ENCODE results near the gene PRKCH.

PRKCH gene

DNA sequence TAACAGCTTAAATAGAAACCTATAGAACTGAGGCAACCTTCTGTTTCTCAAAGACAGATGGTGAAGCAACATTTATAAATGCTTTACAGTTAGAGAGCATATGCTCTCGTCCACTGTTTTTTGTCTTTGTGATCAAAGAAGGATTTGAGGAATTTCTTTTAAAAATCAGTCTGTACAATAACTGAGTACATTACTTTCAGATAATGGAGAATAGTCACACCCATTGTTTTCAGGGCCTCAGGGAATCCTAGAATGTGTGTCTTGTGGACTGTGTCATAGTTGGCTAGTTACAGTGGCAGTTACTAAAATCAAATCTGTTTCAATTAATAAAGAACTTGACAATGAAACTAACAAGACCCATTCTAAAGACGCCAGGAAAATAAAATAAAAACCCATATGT, 107.9 kb downstream of the PRKCH start:
- no peaks in the 10 kb centered on the region for H4K20me1 ChIP-seq (ENCODE audit: low read depth, low read length)
- no peaks in the 10 kb centered on the region for H3K27me3 ChIP-seq (ENCODE audit: low read length)
- H2AFZ ChIP-seq (ENCODE audit: low read depth, low read length, severe bottlenecking): no peak overlapping the region
- H3K27ac ChIP-seq (ENCODE audit: low read depth, low read length): no peak overlapping the region
- no peaks in the 10 kb centered on the region for H3F3A ChIP-seq (ENCODE audit: insufficient read depth)
- no peak overlapping the region for H3K4me2 ChIP-seq (ENCODE audit: low read depth, low read length, poor library complexity, severe bottlenecking)
- no peak overlapping the region for H3K9ac ChIP-seq (ENCODE audit: low read length)
- no peaks in the 10 kb centered on the region for H3K79me2 ChIP-seq (ENCODE audit: insufficient read depth, low read length)
- no peak overlapping the region for H3K4me3 ChIP-seq (ENCODE audit: insufficient read depth, low read length, poor library complexity, severe bottlenecking)
- H3K9me2 ChIP-seq (replicated peaks; ENCODE audit: insufficient read depth, low read length): no peaks in the 10 kb centered on the region
- H3K36me3 ChIP-seq (ENCODE audit: low read length): no peaks in the 10 kb centered on the region
- H3K9me3 ChIP-seq (ENCODE audit: insufficient read depth, low read length): no peaks in the 10 kb centered on the region
- TF ChIP-seq EZH2phosphoT487 (conservative IDR thresholded peaks at IDR 0.05; ENCODE audit: low read length): no peak

DNA sequence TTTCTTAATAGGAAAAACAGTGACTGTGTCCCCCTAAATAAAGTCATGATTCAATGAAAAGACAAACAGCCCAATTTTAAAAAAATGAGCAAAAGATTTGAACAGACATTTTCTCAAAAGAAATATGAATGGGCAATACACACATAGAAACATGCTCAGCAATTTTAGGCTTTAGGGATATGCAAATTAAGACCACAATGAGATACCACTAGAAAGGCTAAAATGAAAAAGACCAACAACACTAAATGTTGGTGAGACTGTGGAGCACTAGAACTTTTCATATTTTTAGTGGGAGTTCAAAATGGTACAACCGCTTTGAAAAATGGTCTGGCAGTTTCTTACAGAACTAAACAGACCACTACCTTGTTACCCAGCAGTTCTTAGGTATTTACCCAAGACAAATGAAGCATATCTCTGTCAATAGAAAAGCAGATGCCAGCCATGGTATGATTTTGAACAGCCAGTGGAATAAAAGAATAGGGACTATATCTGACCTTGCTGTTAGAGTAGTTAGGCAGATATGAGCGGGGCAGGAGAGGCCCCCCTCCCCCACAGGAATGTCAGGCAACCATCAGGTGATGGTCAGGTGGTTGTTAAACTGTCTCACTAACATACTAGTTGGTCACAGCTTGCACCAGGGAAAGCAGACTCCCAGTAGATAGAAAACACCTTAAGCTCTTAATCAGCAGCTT, 108.8 kb downstream of the PRKCH start:
- H3K9me2 ChIP-seq (replicated peaks; ENCODE audit: insufficient read depth, low read length): no peaks in the 10 kb centered on the region
- H3K4me3 ChIP-seq (ENCODE audit: insufficient read depth, low read length, poor library complexity, severe bottlenecking): no peak overlapping the region
- H4K20me1 ChIP-seq (ENCODE audit: low read depth, low read length): no peaks in the 10 kb centered on the region
- TF ChIP-seq, protein P1, sequence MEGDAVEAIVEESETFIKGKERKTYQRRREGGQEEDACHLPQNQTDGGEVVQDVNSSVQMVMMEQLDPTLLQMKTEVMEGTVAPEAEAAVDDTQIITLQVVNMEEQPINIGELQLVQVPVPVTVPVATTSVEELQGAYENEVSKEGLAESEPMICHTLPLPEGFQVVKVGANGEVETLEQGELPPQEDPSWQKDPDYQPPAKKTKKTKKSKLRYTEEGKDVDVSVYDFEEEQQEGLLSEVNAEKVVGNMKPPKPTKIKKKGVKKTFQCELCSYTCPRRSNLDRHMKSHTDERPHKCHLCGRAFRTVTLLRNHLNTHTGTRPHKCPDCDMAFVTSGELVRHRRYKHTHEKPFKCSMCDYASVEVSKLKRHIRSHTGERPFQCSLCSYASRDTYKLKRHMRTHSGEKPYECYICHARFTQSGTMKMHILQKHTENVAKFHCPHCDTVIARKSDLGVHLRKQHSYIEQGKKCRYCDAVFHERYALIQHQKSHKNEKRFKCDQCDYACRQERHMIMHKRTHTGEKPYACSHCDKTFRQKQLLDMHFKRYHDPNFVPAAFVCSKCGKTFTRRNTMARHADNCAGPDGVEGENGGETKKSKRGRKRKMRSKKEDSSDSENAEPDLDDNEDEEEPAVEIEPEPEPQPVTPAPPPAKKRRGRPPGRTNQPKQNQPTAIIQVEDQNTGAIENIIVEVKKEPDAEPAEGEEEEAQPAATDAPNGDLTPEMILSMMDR (IDR thresholded peaks at IDR 0.05; ENCODE audit: insufficient read depth, low read length, poor library complexity, severe bottlenecking): no peak
- TF ChIP-seq EZH2phosphoT487 (conservative IDR thresholded peaks at IDR 0.05; ENCODE audit: low read length): no peak
- H3K27me3 ChIP-seq (ENCODE audit: low read length): no peaks in the 10 kb centered on the region
- H3K27ac ChIP-seq (ENCODE audit: low read depth, low read length): no peak overlapping the region
- no peaks in the 10 kb centered on the region for H3F3A ChIP-seq (ENCODE audit: insufficient read depth)
- H3K36me3 ChIP-seq (ENCODE audit: low read length): no peaks in the 10 kb centered on the region
- no peak overlapping the region for H3K9ac ChIP-seq (ENCODE audit: low read length)
- no peaks in the 10 kb centered on the region for H3K9me3 ChIP-seq (ENCODE audit: insufficient read depth, low read length)
- no peak overlapping the region for H3K4me2 ChIP-seq (ENCODE audit: low read depth, low read length, poor library complexity, severe bottlenecking)
- H3K79me2 ChIP-seq (ENCODE audit: insufficient read depth, low read length): no peaks in the 10 kb centered on the region
- no peak overlapping the region for H2AFZ ChIP-seq (ENCODE audit: low read depth, low read length, severe bottlenecking)

DNA sequence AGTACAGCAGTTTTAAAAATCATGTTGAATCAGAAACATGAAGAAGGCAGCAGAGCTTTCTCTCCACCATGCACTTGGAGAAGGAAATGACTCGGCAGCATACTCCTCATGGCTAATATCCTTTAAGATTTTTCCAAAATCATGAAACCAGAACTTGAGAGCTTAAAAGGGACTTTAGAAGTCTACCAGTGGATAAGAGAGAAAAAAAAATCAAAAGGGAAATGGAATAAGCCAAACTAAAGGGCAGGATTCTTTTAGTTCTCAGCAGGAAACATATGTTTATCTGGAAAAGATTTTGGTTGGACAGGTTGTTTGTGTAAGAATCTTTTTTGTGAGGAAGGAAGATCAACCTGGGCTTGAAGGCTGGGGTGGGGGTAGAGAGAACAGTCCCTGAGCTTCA, 111.8 kb downstream of the PRKCH start:
- Histone ChIP-seq H3K27ac (ENCODE audit: low read depth, low read length) (no peak overlapping the region), H3K79me2 (ENCODE audit: insufficient read depth, low read length) (no peaks in the 10 kb centered on the region), H3K9me3 (ENCODE audit: insufficient read depth, low read length) (no peaks in the 10 kb centered on the region), H3K27me3 (ENCODE audit: low read length) (no peaks in the 10 kb centered on the region), H3K9ac (ENCODE audit: low read length) (no peak overlapping the region), H3K4me2 (ENCODE audit: low read depth, low read length, poor library complexity, severe bottlenecking) (no peak overlapping the region), H3K9me2 (replicated peaks; ENCODE audit: insufficient read depth, low read length) (no peaks in the 10 kb centered on the region), H3K36me3 (ENCODE audit: low read length) (no peaks in the 10 kb centered on the region), H4K20me1 (ENCODE audit: low read depth, low read length) (no peaks in the 10 kb centered on the region), H2AFZ (ENCODE audit: low read depth, low read length, severe bottlenecking) (no peak overlapping the region), H3K4me3 (ENCODE audit: insufficient read depth, low read length, poor library complexity, severe bottlenecking) (no peak overlapping the region), H3F3A (ENCODE audit: insufficient read depth) (no peaks in the 10 kb centered on the region)
- TF ChIP-seq, protein P1 (IDR thresholded peaks at IDR 0.05; ENCODE audit: insufficient read depth, low read length, poor library complexity, severe bottlenecking): no peak
- TF ChIP-seq EZH2phosphoT487 (conservative IDR thresholded peaks at IDR 0.05; ENCODE audit: low read length): no peak

DNA sequence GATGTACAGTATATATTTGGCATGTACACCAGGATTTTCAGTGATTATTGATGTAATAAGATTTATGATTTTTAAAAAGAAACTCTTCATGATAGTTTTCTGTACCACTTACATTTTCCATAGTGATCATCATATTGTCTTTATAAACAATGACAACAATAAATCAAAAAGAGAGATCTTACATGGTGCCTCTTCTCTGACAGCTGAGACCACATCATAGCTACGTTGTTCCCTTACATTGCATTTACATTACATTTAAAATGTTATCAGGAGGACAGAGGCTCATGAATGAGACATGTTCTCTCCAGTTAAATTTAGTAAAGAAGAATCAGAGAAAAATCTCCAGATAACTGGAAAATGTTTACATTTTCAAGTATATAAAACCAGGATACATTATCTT, 112.4 kb downstream of the PRKCH start:
- Histone ChIP-seq H3K9me3 (ENCODE audit: insufficient read depth, low read length) (no peaks in the 10 kb centered on the region), H3K9me2 (replicated peaks; ENCODE audit: insufficient read depth, low read length) (no peaks in the 10 kb centered on the region), H3K36me3 (ENCODE audit: low read length) (no peaks in the 10 kb centered on the region), H3K4me2 (ENCODE audit: low read depth, low read length, poor library complexity, severe bottlenecking) (no peak overlapping the region), H3K27ac (ENCODE audit: low read depth, low read length) (no peak overlapping the region), H3K79me2 (ENCODE audit: insufficient read depth, low read length) (no peaks in the 10 kb centered on the region), H2AFZ (ENCODE audit: low read depth, low read length, severe bottlenecking) (no peak overlapping the region), H3K27me3 (ENCODE audit: low read length) (no peaks in the 10 kb centered on the region), H3K4me3 (ENCODE audit: insufficient read depth, low read length, poor library complexity, severe bottlenecking) (no peak overlapping the region), H3F3A (ENCODE audit: insufficient read depth) (no peaks in the 10 kb centered on the region), H4K20me1 (ENCODE audit: low read depth, low read length) (no peaks in the 10 kb centered on the region), H3K9ac (ENCODE audit: low read length) (no peak overlapping the region)
- TF ChIP-seq EZH2phosphoT487 (conservative IDR thresholded peaks at IDR 0.05; ENCODE audit: low read length): no peak
- TF ChIP-seq, protein P1 (IDR thresholded peaks at IDR 0.05; ENCODE audit: insufficient read depth, low read length, poor library complexity, severe bottlenecking): no peak

All from SU-DHL-6 (cell line).